ENCODE results near the gene CYP4F11. TPM values are rescaled to one million over a fixed set of nuclear protein-coding genes. Genes with fewer than 3 reads are reported as not detected.
"Not testable (repeated sequence)": the region's sequence is repeated elsewhere in the genome, so short reads cannot be mapped to it uniquely, and the experiment has no call there.

CYP4F11 gene
- total RNA-seq, 2 donors from 2014 or later: 12.7 to 20.8 TPM

DNA sequence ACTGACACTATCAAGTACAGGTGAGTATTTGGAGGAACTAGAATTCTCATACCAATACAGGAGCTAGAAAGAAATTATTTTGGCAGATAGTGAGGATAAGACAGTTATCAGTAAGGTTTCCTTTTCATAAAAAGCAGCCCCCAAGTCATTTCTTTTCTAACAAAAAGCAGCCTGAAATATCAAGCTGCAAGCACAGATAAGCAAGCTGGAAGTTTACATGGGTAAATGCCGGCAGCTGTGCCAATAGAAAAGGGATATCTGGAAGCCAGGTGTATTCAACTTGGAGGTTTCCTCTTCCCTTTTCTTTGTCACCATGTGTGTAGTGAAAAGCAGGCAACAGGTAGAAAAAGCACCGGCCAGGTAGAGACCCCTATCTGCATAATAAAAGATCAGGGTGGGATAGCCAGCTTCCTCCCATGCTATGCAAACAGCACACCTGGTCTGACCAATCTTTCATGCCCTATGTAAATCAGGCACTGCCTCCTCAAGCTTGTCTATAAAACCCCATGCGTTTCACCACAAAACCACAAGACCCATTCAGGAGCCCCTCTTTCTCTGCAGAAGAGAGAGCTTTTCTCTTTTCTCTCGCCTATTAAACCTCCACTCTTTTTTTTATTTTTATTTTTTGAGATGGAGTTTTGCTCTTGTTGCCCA, 59.4 kb downstream of the CYP4F11 start:
- 41% methylated on average over 4 of the region's 4 CpGs for whole genome bisulfite sequencing
- TF ChIP-seq POLR2A (IDR thresholded peaks at IDR 0.05): no peak
- TF ChIP-seq POLR2AphosphoS5 (IDR thresholded peaks at IDR 0.05): no peak
- TF ChIP-seq CTCF (IDR thresholded peaks at IDR 0.05): no peak
- H3K36me3 ChIP-seq: no peaks in the 10 kb centered on the region
- no peak overlapping the region for H3K4me3 ChIP-seq
- no peaks in the 10 kb centered on the region for H3K27me3 ChIP-seq (replicated peaks; ENCODE audit: insufficient read depth)
- no peak overlapping the region for H3K27ac ChIP-seq
- no peaks in the 10 kb centered on the region for H3K9me3 ChIP-seq
- intact Hi-C loops (cut with DNase I): loop anchor here (5.0 kb wide), 1 partner anchor 248 kb away; no protein-coding TSS in a partner anchor
- no peak for DNase-seq (ENCODE audit: low spot score)
- H3K4me1 ChIP-seq (replicated peaks): no peaks in the 10 kb centered on the region

- H3K4me3 ChIP-seq; H3K4me1 ChIP-seq (replicated peaks); H3K36me3 ChIP-seq; H3K27me3 ChIP-seq (replicated peaks; ENCODE audit: insufficient read depth); DNase-seq (ENCODE audit: low spot score); H3K27ac ChIP-seq; H3K9me3 ChIP-seq: not testable (repeated sequence)
- intact Hi-C loops (cut with DNase I): loop anchor here (5.0 kb wide), 1 partner anchor 246 kb away; no protein-coding TSS in a partner anchor
- 85% methylated on average over 6 of the region's 6 CpGs for WGBS
These were observed 60.6 kb downstream of the CYP4F11 start for GRCh38 chr19:15873771-15874170.

- Histone ChIP-seq H3K9me3 (no peaks in the 10 kb centered on the region), H3K4me3 (no peak overlapping the region), H3K36me3 (no peaks in the 10 kb centered on the region), H3K4me1 (replicated peaks) (no peaks in the 10 kb centered on the region), H3K27ac (no peak overlapping the region), H3K27me3 (replicated peaks; ENCODE audit: insufficient read depth) (no peaks in the 10 kb centered on the region)
- WGBS: 37% methylated on average over 11 of the region's 11 CpGs
- DNase-seq (ENCODE audit: low spot score): no peak
- no peak for TF ChIP-seq POLR2AphosphoS5 (IDR thresholded peaks at IDR 0.05)
- TF ChIP-seq POLR2A (IDR thresholded peaks at IDR 0.05): no peak
- no peak for TF ChIP-seq CTCF (IDR thresholded peaks at IDR 0.05)
- intact Hi-C loops (cut with DNase I): loop anchor here (5.0 kb wide), 1 partner anchor 244 kb away; no protein-coding TSS in a partner anchor
These were observed 62.8 kb downstream of the CYP4F11 start for GRCh38 chr19:15871570-15871969.

DNA sequence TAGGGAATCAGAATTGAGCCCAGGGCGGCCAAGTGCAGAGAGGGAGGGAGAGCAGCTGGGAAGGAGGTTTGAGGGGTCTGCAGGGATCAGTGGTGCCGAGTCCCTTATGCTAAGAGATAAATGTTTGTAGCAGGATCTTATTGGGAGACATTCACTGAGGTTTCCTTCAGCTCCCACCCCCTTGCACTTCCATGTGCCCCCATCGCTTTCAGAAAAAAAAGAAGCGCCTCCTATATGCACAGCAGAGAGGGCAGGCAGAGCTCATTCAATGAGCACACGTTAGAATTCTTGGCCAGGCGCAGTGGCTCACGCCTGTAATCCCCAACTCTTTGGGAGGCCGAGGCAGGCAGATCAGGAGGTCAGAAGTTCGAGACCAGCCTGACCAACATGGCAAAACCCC, 64.5 kb downstream of the CYP4F11 start:
- Histone ChIP-seq H3K27me3 (replicated peaks; ENCODE audit: insufficient read depth) (no peaks in the 10 kb centered on the region), H3K4me3 (no peak overlapping the region), H3K9me3 (no peaks in the 10 kb centered on the region), H3K27ac (peak overlapping the region; percentile 79 to 80), H3K36me3 (no peaks in the 10 kb centered on the region), H3K4me1 (replicated peaks) (no peaks in the 10 kb centered on the region)
- WGBS: 60% methylated on average over 9 of the region's 9 CpGs
- intact Hi-C loops (cut with DNase I): loop anchor here (5.0 kb wide), 1 partner anchor 243 kb away; no protein-coding TSS in a partner anchor
- DNase-seq (ENCODE audit: low spot score): no peak
- TF ChIP-seq CTCF (IDR thresholded peaks at IDR 0.05): no peak

- no peaks in the 10 kb centered on the region for H3K27me3 ChIP-seq (replicated peaks; ENCODE audit: insufficient read depth)
- peak overlapping the region; percentile 79 to 80 for H3K27ac ChIP-seq
- intact Hi-C loops (cut with DNase I): no loop called here
- no peaks in the 10 kb centered on the region for H3K36me3 ChIP-seq
- WGBS: 0% methylated on average over 3 of the region's 3 CpGs
- no peaks in the 10 kb centered on the region for H3K9me3 ChIP-seq
- DNase-seq (ENCODE audit: low spot score): peak; percentile 79
- no peak for TF ChIP-seq POLR2A (IDR thresholded peaks at IDR 0.05)
- TF ChIP-seq POLR2AphosphoS5 (IDR thresholded peaks at IDR 0.05): peak; percentile 95
- peak in 3 of 4 experiments; percentile 50 to 79 (median 71) for TF ChIP-seq CTCF (IDR thresholded peaks at IDR 0.05)
- no peak overlapping the region for H3K4me3 ChIP-seq
- H3K4me1 ChIP-seq (replicated peaks): no peaks in the 10 kb centered on the region
These were observed 65.2 kb downstream of the CYP4F11 start for GRCh38 chr19:15869109-15869555.

All from prostate gland (tissue), 2 donors.